ENCODE measurements around the gene ZNF385C.
"Not testable (repeated sequence)": the region's sequence is repeated elsewhere in the genome, so short reads cannot be mapped to it uniquely, and the experiment has no call there.

ZNF385C gene

DNA sequence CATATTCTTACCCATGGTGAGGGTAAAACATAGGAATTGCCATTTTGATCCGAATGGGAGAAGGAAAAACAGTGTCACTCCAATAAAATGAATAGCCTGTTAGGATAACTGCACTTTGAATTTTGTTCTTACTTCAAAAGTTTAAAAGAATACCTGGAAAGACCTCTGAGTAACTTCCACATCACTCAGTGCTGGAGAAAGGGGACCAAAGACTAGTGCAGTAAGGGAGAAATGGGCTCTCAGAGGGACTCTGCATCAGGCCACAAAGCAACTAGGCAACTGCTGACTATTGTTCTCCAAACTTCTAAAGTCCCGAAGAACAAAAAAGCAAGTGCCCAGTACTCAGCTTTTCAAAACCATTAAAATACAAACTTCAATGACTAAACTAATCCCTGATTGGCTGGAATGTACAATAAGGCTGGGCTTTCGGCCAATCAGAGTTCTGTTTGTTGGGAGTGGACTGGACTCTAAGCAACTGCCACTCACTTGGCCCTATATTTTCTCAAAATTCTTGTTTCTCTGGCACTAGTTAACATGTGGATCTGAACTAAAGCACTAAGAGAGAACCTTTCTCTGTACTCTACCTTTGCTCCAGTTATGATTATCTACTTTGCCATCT is 87.3 kb downstream of the ZNF385C start:
- in situ Hi-C loops (cut with MboI; ENCODE audit: low sequenced_read_pairs, unreplicated experiment) = no loop called here
- TF ChIP-seq, protein P1, sequence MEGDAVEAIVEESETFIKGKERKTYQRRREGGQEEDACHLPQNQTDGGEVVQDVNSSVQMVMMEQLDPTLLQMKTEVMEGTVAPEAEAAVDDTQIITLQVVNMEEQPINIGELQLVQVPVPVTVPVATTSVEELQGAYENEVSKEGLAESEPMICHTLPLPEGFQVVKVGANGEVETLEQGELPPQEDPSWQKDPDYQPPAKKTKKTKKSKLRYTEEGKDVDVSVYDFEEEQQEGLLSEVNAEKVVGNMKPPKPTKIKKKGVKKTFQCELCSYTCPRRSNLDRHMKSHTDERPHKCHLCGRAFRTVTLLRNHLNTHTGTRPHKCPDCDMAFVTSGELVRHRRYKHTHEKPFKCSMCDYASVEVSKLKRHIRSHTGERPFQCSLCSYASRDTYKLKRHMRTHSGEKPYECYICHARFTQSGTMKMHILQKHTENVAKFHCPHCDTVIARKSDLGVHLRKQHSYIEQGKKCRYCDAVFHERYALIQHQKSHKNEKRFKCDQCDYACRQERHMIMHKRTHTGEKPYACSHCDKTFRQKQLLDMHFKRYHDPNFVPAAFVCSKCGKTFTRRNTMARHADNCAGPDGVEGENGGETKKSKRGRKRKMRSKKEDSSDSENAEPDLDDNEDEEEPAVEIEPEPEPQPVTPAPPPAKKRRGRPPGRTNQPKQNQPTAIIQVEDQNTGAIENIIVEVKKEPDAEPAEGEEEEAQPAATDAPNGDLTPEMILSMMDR (IDR thresholded peaks at IDR 0.05; ENCODE audit: borderline replicate concordance, control extremely low read depth, extremely low read depth, insufficient read depth, missing control alignments) = no peak
- DNase-seq (ENCODE audit: low spot score) = no peak

DNA sequence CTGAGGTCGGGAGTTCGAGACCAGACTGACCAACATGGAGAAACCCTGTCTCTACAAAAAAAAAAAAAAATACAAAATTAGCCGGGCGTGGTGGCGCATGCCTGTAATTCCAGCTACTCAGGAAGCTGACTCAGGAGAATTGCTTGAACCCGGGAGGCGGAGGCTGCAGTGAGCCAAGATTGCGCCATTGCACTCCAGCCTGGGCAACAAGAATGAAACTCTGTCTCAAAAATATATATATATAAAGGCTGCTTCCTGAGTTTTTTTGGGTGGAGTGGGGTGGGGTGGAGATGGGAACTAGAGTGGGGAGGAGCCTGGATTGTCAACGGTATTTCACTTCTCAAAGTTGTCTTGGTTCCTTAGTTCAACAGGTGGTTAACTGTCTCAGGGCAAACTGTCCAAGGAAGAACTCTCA is 88.0 kb downstream of the ZNF385C start:
- DNase-seq (ENCODE audit: low spot score); in situ Hi-C loops (cut with MboI; ENCODE audit: low sequenced_read_pairs, unreplicated experiment): not testable (repeated sequence)

DNA sequence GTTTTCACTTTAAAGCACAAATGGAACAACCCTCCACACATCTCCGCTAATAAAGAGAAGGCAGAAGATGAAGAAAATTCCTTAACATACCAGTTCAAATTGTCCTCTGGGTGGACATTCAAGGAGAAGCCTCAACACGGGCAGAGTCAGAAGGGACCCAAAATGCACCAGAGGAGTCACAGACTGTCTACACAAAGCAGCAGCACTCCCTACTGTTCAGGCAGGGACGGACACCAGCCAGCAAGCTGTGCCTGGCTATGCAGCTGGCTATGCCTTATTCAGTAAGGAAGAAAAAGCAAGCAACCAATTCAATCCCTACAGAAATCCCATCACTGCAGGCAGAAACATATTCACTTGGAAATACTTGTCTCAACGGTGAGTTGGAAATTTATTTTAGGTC is 89.1 kb downstream of the ZNF385C start:
- in situ Hi-C loops (cut with MboI; ENCODE audit: low sequenced_read_pairs, unreplicated experiment) = no loop called here

DNA sequence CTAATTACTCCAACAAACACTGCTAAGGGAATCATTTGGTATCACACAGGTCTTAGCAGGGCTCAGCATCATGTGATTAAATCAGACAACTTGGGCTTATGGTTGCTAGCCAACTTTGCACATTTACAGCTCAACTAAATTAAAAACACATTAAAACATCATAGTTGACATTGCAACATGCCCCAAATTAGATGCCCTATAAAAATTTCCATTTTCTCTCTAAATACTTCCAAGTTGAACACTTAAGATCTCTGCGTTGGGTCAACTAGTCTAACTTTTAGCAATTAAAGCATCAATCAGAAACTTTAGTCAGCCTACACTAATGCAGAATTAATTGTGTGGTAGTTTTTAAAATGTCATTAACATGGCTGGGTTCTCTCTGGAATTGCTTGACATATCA is 93.1 kb downstream of the ZNF385C start:
- TF ChIP-seq, protein P1 (IDR thresholded peaks at IDR 0.05; ENCODE audit: borderline replicate concordance, control extremely low read depth, extremely low read depth, insufficient read depth, missing control alignments) = no peak
- no peak for DNase-seq (ENCODE audit: low spot score)
- in situ Hi-C loops (cut with MboI; ENCODE audit: low sequenced_read_pairs, unreplicated experiment) = no loop called here

More for the DNA sequence above, 89.1 kb downstream of the ZNF385C start:
- no peak for DNase-seq (ENCODE audit: low spot score)
- TF ChIP-seq, protein P1 (IDR thresholded peaks at IDR 0.05; ENCODE audit: borderline replicate concordance, control extremely low read depth, extremely low read depth, insufficient read depth, missing control alignments) = no peak

DNA sequence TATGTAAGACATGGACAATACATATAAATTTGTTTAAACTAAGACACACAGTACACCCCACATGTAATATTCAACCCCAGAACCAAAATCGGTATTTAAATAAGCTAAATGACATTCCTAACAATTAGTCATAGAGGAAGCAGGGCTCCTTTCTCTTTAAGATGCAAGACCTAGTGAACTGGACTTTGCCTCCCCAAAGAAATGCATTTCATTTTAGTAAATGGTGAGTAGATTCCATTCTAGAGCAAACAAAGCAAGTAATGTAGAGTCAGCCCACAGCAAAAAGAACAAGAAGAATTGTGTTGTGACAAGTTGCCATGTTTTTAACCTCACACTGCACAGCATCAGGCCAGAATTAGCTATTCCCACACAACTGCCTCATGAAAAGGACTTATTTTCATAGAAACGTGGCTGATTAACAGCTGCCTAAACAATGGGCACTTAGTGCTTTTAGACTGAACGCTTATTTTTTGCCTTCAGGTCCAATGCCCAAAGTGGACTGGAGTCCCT is 95.4 kb downstream of the ZNF385C start:
- in situ Hi-C loops (cut with MboI; ENCODE audit: low sequenced_read_pairs, unreplicated experiment) = no loop called here
- DNase-seq (ENCODE audit: low spot score) = no peak
- TF ChIP-seq, protein P1 (IDR thresholded peaks at IDR 0.05; ENCODE audit: borderline replicate concordance, control extremely low read depth, extremely low read depth, insufficient read depth, missing control alignments) = no peak

DNA sequence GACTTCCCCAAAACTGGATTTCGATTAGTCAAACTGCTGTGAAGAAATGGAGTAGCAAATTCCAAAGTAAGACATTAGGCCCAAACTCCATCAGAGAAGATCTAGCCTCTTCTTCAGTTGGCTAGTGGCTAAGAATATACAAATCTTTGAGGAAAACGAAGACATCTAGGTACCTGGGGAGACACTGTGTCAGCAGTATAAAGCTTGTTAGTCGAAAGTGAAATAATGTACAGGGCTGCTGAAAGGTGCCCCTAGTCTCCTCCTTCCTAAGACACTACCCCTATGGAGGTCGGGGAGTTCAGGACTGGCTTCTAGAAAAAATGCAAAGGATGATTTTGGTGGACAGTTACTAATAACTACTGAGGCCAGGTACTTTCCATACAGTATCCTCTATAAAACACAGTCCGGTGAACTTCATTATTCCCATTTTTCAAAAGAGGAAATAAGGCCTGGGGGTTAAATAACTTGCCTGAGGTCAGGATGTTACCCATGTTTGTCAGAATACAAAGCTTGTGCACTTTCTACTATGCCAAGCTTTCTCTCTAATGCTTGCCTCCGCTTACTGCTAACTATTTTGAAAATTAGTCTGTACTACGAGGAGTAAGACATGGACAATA is 96.0 kb downstream of the ZNF385C start:
- DNase-seq (ENCODE audit: low spot score) = no peak
- in situ Hi-C loops (cut with MboI; ENCODE audit: low sequenced_read_pairs, unreplicated experiment) = no loop called here
- TF ChIP-seq, protein P1 (IDR thresholded peaks at IDR 0.05; ENCODE audit: borderline replicate concordance, control extremely low read depth, extremely low read depth, insufficient read depth, missing control alignments) = no peak

DNA sequence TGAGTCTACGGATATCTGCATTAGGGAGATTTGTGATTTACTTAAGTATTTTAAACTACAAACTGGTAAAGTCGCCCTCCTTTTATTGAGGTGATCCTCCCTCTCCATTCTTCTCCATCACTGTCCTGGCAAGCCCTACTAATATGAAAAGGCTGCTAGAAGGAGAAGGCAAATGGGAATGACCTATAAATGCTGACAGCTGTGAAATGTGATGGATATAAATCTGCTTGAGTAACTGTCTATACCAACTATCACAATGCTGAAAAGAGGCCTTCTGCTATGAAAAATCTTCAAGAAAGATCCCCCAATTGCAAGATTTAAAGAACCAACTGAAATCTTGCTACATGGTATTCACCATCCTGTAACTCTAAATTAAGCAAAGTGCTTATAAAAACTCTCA is 96.5 kb downstream of the ZNF385C start:
- no peak for DNase-seq (ENCODE audit: low spot score)
- in situ Hi-C loops (cut with MboI; ENCODE audit: low sequenced_read_pairs, unreplicated experiment) = no loop called here
- TF ChIP-seq, protein P1 (IDR thresholded peaks at IDR 0.05; ENCODE audit: borderline replicate concordance, control extremely low read depth, extremely low read depth, insufficient read depth, missing control alignments) = no peak
